Measurements from ENCODE around the gene TRPT1.

- no peak for TF ChIP-seq EP300 (IDR thresholded peaks at IDR 0.05; ENCODE audit: borderline replicate concordance)
- no peak for TF ChIP-seq YY1 (IDR thresholded peaks at IDR 0.05; ENCODE audit: low read depth)
- TF ChIP-seq FOXM1 (IDR thresholded peaks at IDR 0.05; ENCODE audit: borderline replicate concordance, low read depth) = no peak
- no peak for TF ChIP-seq RAD21 (IDR thresholded peaks at IDR 0.05; ENCODE audit: low read depth)
- no peak for TF ChIP-seq EGR1 (IDR thresholded peaks at IDR 0.05)
- TF ChIP-seq REST (IDR thresholded peaks at IDR 0.05; ENCODE audit: low read depth) = no peak
- no peak for TF ChIP-seq CREB1 (IDR thresholded peaks at IDR 0.05; ENCODE audit: low read depth)
Measured at GRCh38 chr11:64268025-64268892, 42.3 kb upstream of the TRPT1 start.

Measured in Ishikawa (cell line).